SU-DHL-6 (cell line): ENCODE results near the gene TUFT1.

Experiments
- CTCF ChIP-seq: fragments of 200-600 bp; sonication (generic); IDR thresholded peaks from one replicate; pipeline ENCODE4 v1.5.1; 2017; ENCODE audit warnings: antibody characterized with exemption, mild to moderate bottlenecking, low read length, moderate library complexity; ENCODE audit not compliant: insufficient read depth, poor library complexity, severe bottlenecking
- EZH2phosphoT487 ChIP-seq: fragments of 200-600 bp; sonication (generic), shearing (Covaris generic); conservative IDR thresholded peaks from 2 replicates; pipeline ENCODE4 v1.6.1; 2018; ENCODE audit warnings: mild to moderate bottlenecking, antibody characterized with exemption, low read length, moderate library complexity, mixed read lengths

- TF ChIP-seq CTCF: no peak
- TF ChIP-seq EZH2phosphoT487: no peak
Observed at GRCh38 chr1:151568626-151569088, 28.5 kb downstream of the TUFT1 start.
